Neural cell (in vitro differentiated cells): Measurements from ENCODE around the gene PARVG. TPM values are rescaled to one million over a fixed set of nuclear protein-coding genes. Genes with fewer than 3 reads are reported as not detected.

Experiments
- H2AFZ ChIP-seq: fragments of 200-600, 300-800 bp; sonication (generic), shearing (Covaris generic); 2 replicates; pipeline ENCODE4 v1.6.0; 2014; ENCODE audit warnings: low read depth, mild to moderate bottlenecking, antibody characterized with exemption, low read length, moderate library complexity
- H3F3A ChIP-seq: fragments of 200-600 bp; shearing (Covaris generic); 2 replicates; pipeline ENCODE4 v1.6.1; 2016; ENCODE audit warnings: mild to moderate bottlenecking, moderate library complexity, mixed read lengths, antibody characterized with exemption, low read length; ENCODE audit not compliant: insufficient read depth, poor library complexity, severe bottlenecking
- H3K27ac ChIP-seq: fragments of 200-600, 300-800 bp; sonication (generic), shearing (Covaris generic); 2 replicates; pipeline ENCODE4 v1.5.1; 2014; ENCODE audit warnings: mild to moderate bottlenecking, low read length, moderate library complexity
- H3K27me3 ChIP-seq: fragments of 300-800, 200-600 bp; sonication (generic), shearing (Covaris generic); 2 replicates; pipeline ENCODE4 v1.6.0; 2014; ENCODE audit warnings: mild to moderate bottlenecking, low read depth, low read length, moderate library complexity; ENCODE audit not compliant: insufficient read depth
- H3K36me3 ChIP-seq: fragments of 300-800, 200-600 bp; sonication (generic), shearing (Covaris generic); 2 replicates; pipeline ENCODE4 v1.5.1; 2014; ENCODE audit warnings: mild to moderate bottlenecking, antibody characterized with exemption, low read length, moderate library complexity; ENCODE audit not compliant: insufficient read depth
- H3K4me2 ChIP-seq: fragments of 300-800, 200-600 bp; sonication (generic), shearing (Covaris generic); 2 replicates; pipeline ENCODE4 v1.6.0; 2014; ENCODE audit warnings: mild to moderate bottlenecking, low read length
- H3K4me3 ChIP-seq: fragments of 300-800, 200-600 bp; sonication (generic), shearing (Covaris generic); 2 replicates; pipeline ENCODE4 v1.5.1; 2014; ENCODE audit warnings: mild to moderate bottlenecking, low read length, moderate library complexity
- H3K79me2 ChIP-seq: fragments of 200-600 bp; shearing (Covaris generic); replicated peaks from 2 replicates; pipeline ENCODE4 v1.6.0; 2014; ENCODE audit warnings: mild to moderate bottlenecking, low read length, moderate library complexity; ENCODE audit not compliant: insufficient read depth
- H3K9ac ChIP-seq: fragments of 300-800, 200-600 bp; sonication (generic), shearing (Covaris generic); 2 replicates; pipeline ENCODE4 v1.6.1; 2016; ENCODE audit warnings: mild to moderate bottlenecking, low read length, mixed read lengths
- H3K9me2 ChIP-seq: fragments of 200-600 bp; shearing (Covaris generic); 2 replicates; pipeline ENCODE4 v1.6.1; 2016; ENCODE audit warnings: mild to moderate bottlenecking, low read length, mixed read lengths; ENCODE audit not compliant: insufficient read depth
- H3K9me3 ChIP-seq: fragments of 200-600, 300-800 bp; sonication (generic), shearing (Covaris generic); 2 replicates; pipeline ENCODE4 v1.6.1; 2016; ENCODE audit warnings: mild to moderate bottlenecking, mixed run types, low read length, moderate library complexity, mixed read lengths
- H4K20me1 ChIP-seq: fragments of 200-600 bp; shearing (Covaris generic); 2 replicates; pipeline ENCODE4 v1.6.1; 2016; ENCODE audit warnings: mild to moderate bottlenecking, mixed run types; ENCODE audit not compliant: insufficient read depth
- CTCF ChIP-seq: fragments of 450-650 bp; IDR thresholded peaks from 2 replicates; pipeline ENCODE4 v1.5.1; 2014; ENCODE audit warnings: antibody characterized with exemption, mild to moderate bottlenecking, moderate library complexity; ENCODE audit not compliant: poor library complexity, severe bottlenecking
- EP300 ChIP-seq: fragments of 450-650 bp; conservative IDR thresholded peaks from 2 replicates; pipeline ENCODE4 v1.6.1; 2014; ENCODE audit warnings: antibody characterized with exemption, mild to moderate bottlenecking, moderate library complexity; ENCODE audit not compliant: poor library complexity, severe bottlenecking
- EZH2 ChIP-seq: fragments of 200-600, 300-800 bp; shearing (Covaris generic), sonication (generic); IDR thresholded peaks from 2 replicates; pipeline ENCODE4 v1.6.1; 2014; ENCODE audit warnings: antibody characterized with exemption, low read length, borderline replicate concordance, mild to moderate bottlenecking; ENCODE audit not compliant: insufficient read depth, poor library complexity, severe bottlenecking
- MXI1 ChIP-seq: fragments of 450-650 bp; conservative IDR thresholded peaks from 2 replicates; pipeline ENCODE4 v1.6.1; 2014; ENCODE audit warnings: antibody characterized with exemption, mild to moderate bottlenecking; ENCODE audit not compliant: poor library complexity, severe bottlenecking
- POLR2AphosphoS5 ChIP-seq: IDR thresholded peaks from 2 replicates; pipeline ENCODE4 v1.6.1; 2012
- RAD21 ChIP-seq: fragments of 450-650 bp; conservative IDR thresholded peaks from 2 replicates; pipeline ENCODE4 v1.6.1; 2014; ENCODE audit warnings: antibody characterized with exemption, mild to moderate bottlenecking, moderate library complexity
- REST ChIP-seq: IDR thresholded peaks from 2 replicates; pipeline ENCODE4 v1.6.1; 2012; ENCODE audit warnings: borderline replicate concordance
- SMC3 ChIP-seq: fragments of 450-650 bp; conservative IDR thresholded peaks from 2 replicates; pipeline ENCODE4 v1.6.1; 2014; ENCODE audit warnings: antibody characterized with exemption, mild to moderate bottlenecking, moderate library complexity; ENCODE audit not compliant: poor library complexity
- TAF1 ChIP-seq: IDR thresholded peaks from 2 replicates; pipeline ENCODE4 v1.6.1; 2012; ENCODE audit warnings: low read depth
- polyA plus RNA-seq: library from polyadenylated mRNA; depleted of rRNA; stranded (reverse); fragments of >200 nt; gene quantifications from 2 replicates; pipeline ENCODE4 v1.2.3, GENCODE V29; 2014

Gene PARVG
- polyA plus RNA-seq, 1 donor from 2014 or later: not detected

- no peak overlapping the region for H3K9ac ChIP-seq
- no peaks in the 10 kb centered on the region for H3K9me3 ChIP-seq
- H3F3A ChIP-seq: no peaks in the 10 kb centered on the region
- H3K4me3 ChIP-seq: no peak overlapping the region
- no peak overlapping the region for H3K4me2 ChIP-seq
- no peak overlapping the region for H2AFZ ChIP-seq
- H4K20me1 ChIP-seq: no peaks in the 10 kb centered on the region
- no peaks in the 10 kb centered on the region for H3K36me3 ChIP-seq
- H3K27ac ChIP-seq: no peak overlapping the region
- H3K9me2 ChIP-seq: no peaks in the 10 kb centered on the region
- H3K27me3 ChIP-seq: no peaks in the 10 kb centered on the region
- no peaks in the 10 kb centered on the region for H3K79me2 ChIP-seq
- TF ChIP-seq TAF1 (no peak), SMC3 (no peak), EZH2 (no peak), EP300 (no peak), MXI1 (no peak), POLR2AphosphoS5 (no peak), REST (no peak), CTCF (no peak), RAD21 (no peak)
These were observed 44.6 kb upstream of the PARVG start for GRCh38 chr22:44136112-44136511.

- Histone ChIP-seq H2AFZ (no peak overlapping the region), H3F3A (no peaks in the 10 kb centered on the region), H3K4me2 (no peak overlapping the region), H3K9ac (no peak overlapping the region), H3K79me2 (no peaks in the 10 kb centered on the region), H3K4me3 (no peak overlapping the region), H3K36me3 (no peaks in the 10 kb centered on the region), H3K27ac (no peak overlapping the region), H3K27me3 (no peaks in the 10 kb centered on the region), H3K9me2 (no peaks in the 10 kb centered on the region), H4K20me1 (no peaks in the 10 kb centered on the region), H3K9me3 (no peaks in the 10 kb centered on the region)
- TF ChIP-seq REST (no peak), MXI1 (no peak)
These were observed 43.9 kb upstream of the PARVG start for GRCh38 chr22:44136786-44137185.
